ENCODE results near the gene NEGR1.

GRCh38 chr1:71753746-71754145 lies 528.6 kb downstream of the NEGR1 start:
- TF ChIP-seq CTCF (IDR thresholded peaks at IDR 0.05; ENCODE audit: low read depth, low read length) (no peak), EZH2phosphoT487 (IDR thresholded peaks at IDR 0.05; ENCODE audit: low read depth) (no peak)
